OCI-LY3 (cell line): ENCODE data around the gene USP20.

Source experiments
- CTCF ChIP-seq: fragments of 200-600, 300-600 bp; sonication (generic); IDR thresholded peaks from 2 replicates; pipeline ENCODE4 v1.5.1; 2014; ENCODE audit warnings: antibody characterized with exemption, low read length, low read depth
- EZH2phosphoT487 ChIP-seq: fragments of 200-600 bp; shearing (Covaris generic); IDR thresholded peaks from 2 replicates; pipeline ENCODE4 v1.6.1; 2018; ENCODE audit warnings: antibody characterized with exemption, mixed run types, low read depth

GRCh38 chr9:129794549-129794948 is 40.7 kb upstream of the USP20 start:
- TF ChIP-seq CTCF, result no peak
- TF ChIP-seq EZH2phosphoT487, result no peak
